ENCODE data around the gene IAH1. TPM values are rescaled to one million over a fixed set of nuclear protein-coding genes. Genes with fewer than 3 reads are reported as not detected.

The IAH1 gene
- total and polyA plus RNA-seq, 9 of the 15 experiments (the other 6 are each of a cell fraction or from before 2014, with no cell fraction given), result 0.04 to 19.3 (median 0.36) TPM; not detected in 3

DNA sequence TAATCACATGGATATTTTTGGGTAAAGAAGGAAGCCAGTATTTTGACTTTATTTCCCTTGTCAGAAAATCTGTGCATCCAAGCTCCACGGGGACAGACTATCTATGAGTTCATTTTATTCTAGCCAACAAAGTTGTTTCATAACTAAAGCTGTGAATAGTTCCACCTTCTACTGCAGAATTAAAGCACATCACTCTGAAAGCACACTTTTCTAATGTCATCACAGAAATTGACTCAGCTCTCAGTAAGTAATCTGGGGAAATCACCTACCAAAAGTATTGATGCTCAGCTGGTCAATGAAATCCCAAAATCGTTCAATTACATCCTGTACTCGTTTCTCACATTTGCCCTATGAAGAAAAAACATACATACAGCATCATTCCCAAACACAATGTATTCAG, 19.1 kb downstream of the IAH1 start:
- TF ChIP-seq SRSF9 (IDR thresholded peaks at IDR 0.05; ENCODE audit: borderline replicate concordance, low read depth, low read length), result no peak
- no peak for TF ChIP-seq TEAD2 (tag; IDR thresholded peaks at IDR 0.05)
- no peak for TF ChIP-seq HNRNPUL1 (IDR thresholded peaks at IDR 0.05; ENCODE audit: low read length)
- TF ChIP-seq ZNF76 (CRISPR knock-in tag; IDR thresholded peaks at IDR 0.05; ENCODE audit: borderline replicate concordance), result no peak
- H3K4me1 ChIP-seq (replicated peaks in 1 of 2; ENCODE audit: control insufficient read depth in 2 of 2, insufficient read depth in 2 of 2, low read length in 2 of 2), result no peaks in the 10 kb centered on the region
- H3K27me3 ChIP-seq (ENCODE audit: control insufficient read depth in 2 of 2, insufficient read depth in 2 of 2, low read length in 2 of 2), result no peaks in the 10 kb centered on the region
- H2AFZ ChIP-seq (ENCODE audit: low read depth, low read length), result no peak overlapping the region
- DNase-seq (ENCODE audit: extremely low read depth in 1 of 4, low spot score in 3 of 4) (no peak), ATAC-seq (no peak), FAIRE-seq (no peak)
- no peaks in the 10 kb centered on the region for H3K79me2 ChIP-seq (ENCODE audit: control insufficient read depth, insufficient read depth, low read length)
- no peak overlapping the region for H3K9ac ChIP-seq (ENCODE audit: insufficient read depth in 1 of 2, low read depth in 2 of 2, low read length in 2 of 2)
- no peak overlapping the region for H3K27ac ChIP-seq (ENCODE audit: extremely low read depth, low read depth, low read length)
- in situ Hi-C loops (cut with MboI), result no loop called here
- peaks cover 86% of the 10 kb centered on the region for H3K36me3 ChIP-seq (ENCODE audit: control insufficient read depth, insufficient read depth, low read length)
- H3K9me3 ChIP-seq (replicated peaks; ENCODE audit: control insufficient read depth, insufficient read depth, low read depth, low read length), result no peaks in the 10 kb centered on the region
- no peak overlapping the region for H3K4me2 ChIP-seq (ENCODE audit: insufficient read depth, low read length)
- H4K20me1 ChIP-seq (replicated peaks; ENCODE audit: control insufficient read depth, insufficient read depth, low read length), result no peaks in the 10 kb centered on the region
- intact Hi-C loops (cut with micrococcal nuclease), result no loop called here
- CTCF ChIA-PET (ENCODE audit: low intra/inter-chr PET ratio), result no interaction called here
- WGBS (ENCODE audit: insufficient coverage, low coverage, missing lambda C conversion rate), result 68% methylated on average over 3 of the region's 3 CpGs
- POLR2A ChIA-PET, result interaction anchor here (0.6 to 1.7 kb wide), 2 partner anchors 11 to 12 kb away, joined by 3 to 5 read pairs; no protein-coding TSS in a partner anchor
- BruUV-seq (replicated peaks), result no TSS peak
- H3K9me1 ChIP-seq (ENCODE audit: control insufficient read depth, insufficient read depth, low read length), result no peaks in the 10 kb centered on the region
- H3K4me3 ChIP-seq, result no peak overlapping the region

GRCh38 chr2:9494081-9494480, 19.7 kb downstream of the IAH1 start:
- H3K4me3 ChIP-seq, result no peak overlapping the region
- no peak overlapping the region for H2AFZ ChIP-seq (ENCODE audit: low read depth, low read length)
- no peaks in the 10 kb centered on the region for H3K9me1 ChIP-seq (ENCODE audit: control insufficient read depth, insufficient read depth, low read length)
- ATAC-seq, result no peak
- no peak for FAIRE-seq
- no peak overlapping the region for H3K4me2 ChIP-seq (ENCODE audit: insufficient read depth, low read length)
- no peaks in the 10 kb centered on the region for H3K9me3 ChIP-seq (replicated peaks; ENCODE audit: control insufficient read depth, insufficient read depth, low read depth, low read length)
- ChIA-PET POLR2A (interaction anchor here (0.6 kb wide), 1 partner anchor 13 kb away, joined by 3 read pairs; no protein-coding TSS in a partner anchor), CTCF (ENCODE audit: low intra/inter-chr PET ratio) (no interaction called here)
- in situ Hi-C loops (cut with MboI), result no loop called here
- intact Hi-C loops (cut with micrococcal nuclease), result no loop called here
- H3K4me1 ChIP-seq (replicated peaks in 1 of 2; ENCODE audit: control insufficient read depth in 2 of 2, insufficient read depth in 2 of 2, low read length in 2 of 2), result no peaks in the 10 kb centered on the region
- H3K9ac ChIP-seq (ENCODE audit: insufficient read depth in 1 of 2, low read depth in 2 of 2, low read length in 2 of 2), result no peak overlapping the region
- DNase-seq (ENCODE audit: extremely low read depth in 1 of 4, low spot score in 3 of 4), result no peak
- H3K79me2 ChIP-seq (ENCODE audit: control insufficient read depth, insufficient read depth, low read length), result no peaks in the 10 kb centered on the region
- 100% methylated on average over 1 of the region's 1 CpG for WGBS (ENCODE audit: insufficient coverage, low coverage, missing lambda C conversion rate)
- no peaks in the 10 kb centered on the region for H4K20me1 ChIP-seq (replicated peaks; ENCODE audit: control insufficient read depth, insufficient read depth, low read length)
- no TSS peak for BruUV-seq (replicated peaks)
- TF ChIP-seq ELF4 (CRISPR knock-in tag; IDR thresholded peaks at IDR 0.05) (no peak), ATF1 (CRISPR knock-in tag; IDR thresholded peaks at IDR 0.05) (no peak), ATF1 (tag; IDR thresholded peaks at IDR 0.05) (no peak), TEAD2 (tag; IDR thresholded peaks at IDR 0.05) (no peak), MEF2D (tag; conservative IDR thresholded peaks at IDR 0.05; ENCODE audit: low read depth) (no peak), ETS1 (conservative IDR thresholded peaks at IDR 0.05; ENCODE audit: control insufficient read depth, low read depth, low read length) (no peak), ZNF644 (tag; IDR thresholded peaks at IDR 0.05; ENCODE audit: low read depth) (no peak), KLF6 (CRISPR knock-in tag; IDR thresholded peaks at IDR 0.05; ENCODE audit: borderline replicate concordance) (no peak)
- H3K27ac ChIP-seq (ENCODE audit: extremely low read depth, low read depth, low read length), result no peak overlapping the region
- peaks cover 86% of the 10 kb centered on the region for H3K36me3 ChIP-seq (ENCODE audit: control insufficient read depth, insufficient read depth, low read length)
- H3K27me3 ChIP-seq (ENCODE audit: control insufficient read depth in 2 of 2, insufficient read depth in 2 of 2, low read length in 2 of 2), result no peaks in the 10 kb centered on the region

All from K562 (cell line).